Endothelial cell of umbilical vein (primary cell): ENCODE results near the gene PTPN14. TPM values are rescaled to one million over a fixed set of nuclear protein-coding genes. Genes with fewer than 3 reads are reported as not detected.

ENCODE experiments used
- BruUV-seq: library from RNA; stranded (reverse); fragments of 400-500 nt; replicated peaks from 2 replicates; lab custom pipeline; 2021; lab: Mats Ljungman, UMichigan
- CTCF ChIA-PET: fragments of 300-600, 350-600 bp; sonication (Branson Sonifier 250); formaldehyde crosslinking; loops from one replicate; lab custom pipeline; 2021; ENCODE audit warnings: antibody characterized with exemption, inconsistent platforms; lab: Charles Lee
- POLR2A ChIA-PET: fragments of 300-600, 350-600 bp; sonication (Branson Sonifier 250); formaldehyde crosslinking; loops from one replicate; lab custom pipeline; 2021; ENCODE audit warnings: antibody characterized with exemption, inconsistent platforms; lab: Charles Lee
- DNase-seq: peaks from one replicate; pipeline ENCODE4 v3.0.0-alpha.2; 2011; ENCODE audit warnings: low read depth, low spot score
- FAIRE-seq: peaks from 2 replicates; lab custom pipeline; 2011; peaks lifted over from hg19 to GRCh38; lab: Jason Lieb, UNC
- H2AFZ ChIP-seq: 2 replicates; pipeline ENCODE4 v1.6.0; 2012; ENCODE audit warnings: low read depth, low read length, control low read depth, inconsistent platforms
- H3K27ac ChIP-seq: 2 replicates; pipeline ENCODE4 v1.5.1; 2011; ENCODE audit warnings: low read depth, mild to moderate bottlenecking, control low read depth, low read length, moderate library complexity; ENCODE audit not compliant: insufficient read depth
- H3K27me3 ChIP-seq, 2 experiments: 2 replicates each; pipeline versions ENCODE4 v1.6.0 to v1.6.1; 2011; ENCODE audit warnings: low read length in 2 of 2, mixed read lengths in 1 of 2; ENCODE audit not compliant: control insufficient read depth in 2 of 2, insufficient read depth in 2 of 2
- H3K36me3 ChIP-seq, 2 experiments: 2 replicates in 1 of 2; 3 replicates in 1 of 2; pipeline ENCODE4 v1.5.1; 2011; ENCODE audit warnings: low read length in 2 of 2, mild to moderate bottlenecking in 1 of 2, moderate library complexity in 1 of 2; ENCODE audit not compliant: control insufficient read depth in 2 of 2, insufficient read depth in 2 of 2; ENCODE audit errors: extremely low read depth in 1 of 2
- H3K4me1 ChIP-seq: 3 replicates; pipeline ENCODE4 v1.5.1; 2011; ENCODE audit warnings: mild to moderate bottlenecking, low read length; ENCODE audit not compliant: control insufficient read depth, insufficient read depth; ENCODE audit errors: extremely low read depth
- H3K4me2 ChIP-seq: 2 replicates; pipeline ENCODE4 v1.6.1; 2011; ENCODE audit warnings: low read length, control low read depth, mixed read lengths; ENCODE audit not compliant: insufficient read depth
- H3K4me3 ChIP-seq, 3 experiments: fragments of 200-600 bp in 1 of 3; sonication (generic), shearing (Covaris generic) in 1 of 3; replicated peaks in 1 of 3; 2 replicates each; pipeline ENCODE4 v1.5.1; 2011 to 2016; ENCODE audit warnings: control low read depth in 3 of 3, low read length in 3 of 3, mild to moderate bottlenecking in 2 of 3, inconsistent platforms in 1 of 3, low read depth in 1 of 3, moderate library complexity in 1 of 3; ENCODE audit not compliant: insufficient read depth in 1 of 3
- H3K79me2 ChIP-seq: 2 replicates; pipeline ENCODE4 v1.6.0; 2012; ENCODE audit warnings: low read length, inconsistent platforms; ENCODE audit not compliant: control insufficient read depth, insufficient read depth
- H3K9ac ChIP-seq: replicated peaks from 2 replicates; pipeline ENCODE3; 2011; ENCODE audit warnings: low read length, control low read depth; ENCODE audit not compliant: insufficient read depth; ENCODE audit errors: extremely low read depth
- H3K9me1 ChIP-seq: replicated peaks from 3 replicates; pipeline ENCODE4 v1.6.0; 2011; ENCODE audit warnings: mild to moderate bottlenecking, low read length; ENCODE audit not compliant: control insufficient read depth, insufficient read depth; ENCODE audit errors: extremely low read depth
- H3K9me3 ChIP-seq: replicated peaks from 2 replicates; pipeline ENCODE4 v1.5.1; 2012; ENCODE audit warnings: low read length, inconsistent platforms; ENCODE audit not compliant: control insufficient read depth, insufficient read depth
- H4K20me1 ChIP-seq: replicated peaks from 2 replicates; pipeline ENCODE3; 2011; ENCODE audit warnings: mild to moderate bottlenecking, low read length; ENCODE audit not compliant: control insufficient read depth, insufficient read depth; ENCODE audit errors: extremely low read depth
- EZH2 ChIP-seq: IDR thresholded peaks from 2 replicates; pipeline ENCODE4 v1.6.1; 2012; ENCODE audit warnings: borderline replicate concordance, low read depth, mild to moderate bottlenecking, moderate library complexity, low read length, inconsistent platforms; ENCODE audit not compliant: severe bottlenecking
- FOS ChIP-seq: IDR thresholded peaks from 2 replicates; pipeline ENCODE4 v1.6.1; 2011; ENCODE audit warnings: mild to moderate bottlenecking, low read length, moderate library complexity, borderline replicate concordance; ENCODE audit not compliant: insufficient read depth
- GATA2 ChIP-seq: IDR thresholded peaks from 2 replicates; pipeline ENCODE4 v1.7.0; 2011; ENCODE audit warnings: low read depth, mild to moderate bottlenecking, moderate library complexity, mixed read lengths, low read length; ENCODE audit not compliant: insufficient read length, insufficient read depth
- JUN ChIP-seq: IDR thresholded peaks from 2 replicates; pipeline ENCODE4 v1.6.1; 2011; ENCODE audit warnings: borderline replicate concordance, low read depth; ENCODE audit not compliant: insufficient read length, insufficient read depth
- MYC ChIP-seq: IDR thresholded peaks from one replicate; pipeline ENCODE4 v1.6.1; 2011; ENCODE audit warnings: mild to moderate bottlenecking, low read depth, low read length
- POLR2A ChIP-seq: IDR thresholded peaks from 2 replicates; pipeline ENCODE4 v1.6.1; 2012; ENCODE audit warnings: low read depth, mild to moderate bottlenecking, control low read depth, low read length
- POLR2AphosphoS5 ChIP-seq: IDR thresholded peaks from 2 replicates; pipeline ENCODE4 v1.6.1; 2012; ENCODE audit warnings: low read depth, mild to moderate bottlenecking, control low read depth, low read length, moderate library complexity; ENCODE audit not compliant: insufficient read depth
- dilution Hi-C: fragments of 300-500 bp; cut with MboI; formaldehyde crosslinking; loops from one replicate; pipeline ENCODE4 v1.15.0; 2019; ENCODE audit warnings: low sequenced_read_pairs; ENCODE audit not compliant: extremely low pct_ligation_motif_present
- intact Hi-C: fragments of 100-400 bp; cut with micrococcal nuclease; formaldehyde crosslinking; loops from one replicate; pipeline ENCODE4 v1.10.0; 2022
- polyA plus RNA-seq, 4 experiments: library from polyadenylated mRNA; depleted of rRNA in 3 of 4; stranded (reverse) in 3 of 4; unstranded in 1 of 4; fragments of >200 nt; gene quantifications; 2 replicates each; pipeline versions ENCODE4 v1.2.1 to v1.2.3, GENCODE V29; 2011 to 2012; ENCODE audit warnings: missing spikeins in 1 of 4
- total RNA-seq: library from RNA; stranded (reverse); gene quantifications from 2 replicates; pipeline ENCODE4 v1.2.3, GENCODE V29; 2021
- TF ChIP-seq, protein P1 (sequence below): IDR thresholded peaks from 2 replicates; pipeline ENCODE4 v1.6.1; 2011; ENCODE audit not compliant: insufficient read depth, insufficient read length
- TF ChIP-seq, protein P2 (sequence below), 2 donors: IDR thresholded peaks; 1 replicate in 1 of 2; 2 replicates in 1 of 2; pipeline ENCODE4 v1.5.1; 2011; ENCODE audit warnings: low read length in 2 of 2, mild to moderate bottlenecking in 2 of 2, moderate library complexity in 2 of 2, control low read depth in 1 of 2, inconsistent platforms in 1 of 2, low read depth in 1 of 2; ENCODE audit not compliant: insufficient read depth in 1 of 2; ENCODE audit errors: extremely low read depth in 1 of 2

The PTPN14 gene
- total and polyA plus RNA-seq, 2 donors (not counting 3 experiments of a cell fraction or from before 2014, with no cell fraction given): 18.5 to 93.0 TPM

DNA sequence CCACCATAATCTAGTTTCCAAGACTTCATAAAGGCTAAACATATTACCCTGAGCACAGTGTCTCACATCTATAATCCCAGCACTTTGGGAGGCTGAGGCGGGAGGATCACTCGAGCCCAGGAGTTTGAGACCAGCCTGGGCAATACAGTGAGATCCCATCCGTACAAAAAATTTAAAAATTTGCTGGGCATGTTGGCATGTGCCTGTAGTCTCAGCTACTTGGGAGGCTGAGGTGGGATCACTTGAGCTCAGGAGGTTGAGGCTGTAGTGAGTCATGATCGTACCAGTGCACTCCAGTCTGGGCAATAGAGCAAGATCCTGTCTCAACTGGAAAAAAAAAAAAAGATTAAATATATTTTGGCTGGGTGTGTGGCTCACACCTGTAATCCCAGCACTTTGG, 90.1 kb downstream of the PTPN14 start:
- FAIRE-seq: no peak
- no peak overlapping the region for H3K27ac ChIP-seq
- no peak overlapping the region for H3K9ac ChIP-seq
- H2AFZ ChIP-seq: no peak overlapping the region
- ChIA-PET CTCF (no interaction called here), POLR2A (no interaction called here)
- TF ChIP-seq, protein P1, sequence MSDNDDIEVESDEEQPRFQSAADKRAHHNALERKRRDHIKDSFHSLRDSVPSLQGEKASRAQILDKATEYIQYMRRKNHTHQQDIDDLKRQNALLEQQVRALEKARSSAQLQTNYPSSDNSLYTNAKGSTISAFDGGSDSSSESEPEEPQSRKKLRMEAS: no peak
- TF ChIP-seq FOS: no peak
- dilution Hi-C loops (no loop called here), intact Hi-C loops (no loop called here)
- peaks cover 0 to 2% of the 10 kb centered on the region in 2 experiments for H3K36me3 ChIP-seq
- no peaks in the 10 kb centered on the region for H3K27me3 ChIP-seq
- H3K9me3 ChIP-seq: no peaks in the 10 kb centered on the region
- H3K4me3 ChIP-seq: no peak overlapping the region
- no peak for DNase-seq
- peaks cover under 1% of the 10 kb centered on the region for H4K20me1 ChIP-seq
- BruUV-seq: no TSS peak
- H3K4me2 ChIP-seq: no peak overlapping the region
- H3K9me1 ChIP-seq: no peaks in the 10 kb centered on the region
- peaks cover 26% of the 10 kb centered on the region for H3K4me1 ChIP-seq
- peaks cover 73% of the 10 kb centered on the region for H3K79me2 ChIP-seq

DNA sequence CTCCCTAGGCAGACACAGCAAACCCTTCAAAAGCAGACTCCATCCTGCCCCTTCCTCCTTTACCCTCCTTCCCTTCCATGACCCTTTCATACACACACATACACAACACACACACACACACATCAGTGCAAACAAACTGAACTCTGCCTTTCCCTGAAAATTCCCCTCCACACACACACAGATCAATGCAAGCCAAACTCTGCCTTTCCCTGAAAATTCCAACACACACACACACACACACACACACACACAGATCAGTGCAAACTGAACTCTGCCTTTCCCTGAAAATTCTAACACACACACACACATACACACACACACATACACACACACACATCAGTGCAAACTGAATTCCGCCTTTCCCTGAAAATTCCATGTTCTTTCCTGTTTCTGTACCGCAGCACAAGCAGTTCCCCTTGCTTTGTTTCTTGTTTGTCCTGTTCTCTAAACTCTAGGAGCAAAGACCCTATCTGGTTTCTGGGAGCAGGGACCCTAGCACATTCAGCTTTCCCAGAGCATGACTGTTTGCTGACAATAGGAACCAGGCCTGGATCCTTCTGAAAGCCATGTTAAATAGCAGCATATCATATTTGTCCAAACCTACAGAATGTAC, 91.0 kb downstream of the PTPN14 start:
- POLR2A ChIA-PET: no interaction called here
- CTCF ChIA-PET: interaction anchor here (2.8 kb wide), 1 partner anchor 56 kb away, joined by 9 read pairs; no protein-coding TSS in a partner anchor
- no peak overlapping the region for H3K27ac ChIP-seq

More for the DNA sequence above, 91.0 kb downstream of the PTPN14 start:
- Histone ChIP-seq H4K20me1 (no peaks in the 10 kb centered on the region), H3K9me3 (no peaks in the 10 kb centered on the region), H3K4me1 (peaks cover 35% of the 10 kb centered on the region), H2AFZ (no peak overlapping the region), H3K4me2 (no peak overlapping the region), H3K9me1 (no peaks in the 10 kb centered on the region), H3K36me3 (peaks cover 0 to 2% of the 10 kb centered on the region in 2 experiments), H3K27me3 (no peaks in the 10 kb centered on the region), H3K9ac (no peak overlapping the region), H3K79me2 (peaks cover 79% of the 10 kb centered on the region), H3K4me3 (no peak overlapping the region)
- TF ChIP-seq POLR2A (no peak), MYC (no peak), POLR2AphosphoS5 (no peak), GATA2 (no peak), JUN (no peak), FOS (no peak), EZH2 (no peak)
- TF ChIP-seq, protein P1: no peak
- TF ChIP-seq, protein P2, sequence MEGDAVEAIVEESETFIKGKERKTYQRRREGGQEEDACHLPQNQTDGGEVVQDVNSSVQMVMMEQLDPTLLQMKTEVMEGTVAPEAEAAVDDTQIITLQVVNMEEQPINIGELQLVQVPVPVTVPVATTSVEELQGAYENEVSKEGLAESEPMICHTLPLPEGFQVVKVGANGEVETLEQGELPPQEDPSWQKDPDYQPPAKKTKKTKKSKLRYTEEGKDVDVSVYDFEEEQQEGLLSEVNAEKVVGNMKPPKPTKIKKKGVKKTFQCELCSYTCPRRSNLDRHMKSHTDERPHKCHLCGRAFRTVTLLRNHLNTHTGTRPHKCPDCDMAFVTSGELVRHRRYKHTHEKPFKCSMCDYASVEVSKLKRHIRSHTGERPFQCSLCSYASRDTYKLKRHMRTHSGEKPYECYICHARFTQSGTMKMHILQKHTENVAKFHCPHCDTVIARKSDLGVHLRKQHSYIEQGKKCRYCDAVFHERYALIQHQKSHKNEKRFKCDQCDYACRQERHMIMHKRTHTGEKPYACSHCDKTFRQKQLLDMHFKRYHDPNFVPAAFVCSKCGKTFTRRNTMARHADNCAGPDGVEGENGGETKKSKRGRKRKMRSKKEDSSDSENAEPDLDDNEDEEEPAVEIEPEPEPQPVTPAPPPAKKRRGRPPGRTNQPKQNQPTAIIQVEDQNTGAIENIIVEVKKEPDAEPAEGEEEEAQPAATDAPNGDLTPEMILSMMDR (IDR thresholded peaks at IDR 0.05; ENCODE audit: extremely low read depth in 1 of 2, insufficient read depth in 1 of 2, low read depth in 1 of 2, low read length in 2 of 2): no peak
- DNase-seq (peak; percentile 44), FAIRE-seq (peak; percentile 43)
- intact Hi-C loops (no loop called here), dilution Hi-C loops (no loop called here)
- no TSS peak for BruUV-seq
